Measurements from ENCODE around the gene ARHGEF28.

Gene ARHGEF28

GRCh38 chr5:73831066-73831465, 205.1 kb downstream of the ARHGEF28 start:
- Histone ChIP-seq H3K36me3 (ENCODE audit: insufficient read depth, low read depth, low read length) (no peaks in the 10 kb centered on the region), H3K4me3 (ENCODE audit: low read length) (no peak overlapping the region), H3K9ac (ENCODE audit: low read depth, low read length) (no peak overlapping the region), H3K4me1 (ENCODE audit: insufficient read depth, low read length) (peaks cover 6% of the 10 kb centered on the region; the same call in 1 of the 2 replicates), H3K27ac (ENCODE audit: low read length) (no peak overlapping the region), H3K27me3 (ENCODE audit: insufficient read depth, low read length) (no peaks in the 10 kb centered on the region), H3K9me3 (ENCODE audit: insufficient read depth, low read depth, low read length) (no peaks in the 10 kb centered on the region)

DNA sequence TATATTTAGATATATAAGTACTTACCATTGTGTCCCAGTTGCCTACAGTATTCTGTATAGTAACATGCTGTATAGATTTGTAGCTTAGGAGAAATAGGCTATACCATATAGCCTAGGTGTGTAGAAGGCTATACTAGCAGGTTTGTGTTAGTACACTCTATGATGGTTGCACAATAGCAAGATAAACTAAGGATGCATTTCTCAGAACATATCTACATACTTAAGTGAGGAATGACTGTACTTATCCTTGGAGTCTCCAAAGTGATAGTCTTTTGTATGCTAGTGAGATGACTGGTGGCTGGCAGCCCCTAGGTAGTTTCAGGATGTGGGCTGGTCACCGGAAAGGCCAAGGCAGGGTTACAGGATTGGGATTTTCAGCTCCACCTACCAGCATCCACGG, 208.7 kb downstream of the ARHGEF28 start:
- Histone ChIP-seq H3K9ac (ENCODE audit: low read depth, low read length) (no peak overlapping the region), H3K4me3 (ENCODE audit: low read length) (no peak overlapping the region), H3K36me3 (ENCODE audit: insufficient read depth, low read depth, low read length) (no peaks in the 10 kb centered on the region), H3K4me1 (ENCODE audit: insufficient read depth, low read length) (no peaks in the 10 kb centered on the region), H3K9me3 (ENCODE audit: insufficient read depth, low read depth, low read length) (no peaks in the 10 kb centered on the region), H3K27me3 (ENCODE audit: insufficient read depth, low read length) (no peaks in the 10 kb centered on the region), H3K27ac (ENCODE audit: low read length) (no peak overlapping the region)

DNA sequence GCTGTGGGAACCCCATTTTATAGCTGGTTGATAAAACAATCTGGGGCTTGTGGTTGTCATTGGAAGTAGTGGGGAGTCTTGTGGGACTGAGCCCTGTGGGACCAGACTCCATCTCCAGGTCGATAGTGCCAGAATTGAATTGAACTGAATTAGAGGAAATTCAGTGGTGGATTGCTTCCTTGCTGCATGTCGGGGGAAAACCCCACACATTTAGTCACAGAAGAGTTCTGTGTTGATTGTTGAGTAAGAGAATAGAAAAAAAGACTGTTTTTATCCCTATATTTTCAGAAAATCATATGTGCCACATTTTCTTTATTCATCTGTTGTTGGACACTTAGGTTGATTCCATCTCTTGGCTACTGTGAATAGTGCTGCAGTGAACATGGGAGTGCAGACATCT, 209.7 kb downstream of the ARHGEF28 start:
- no peaks in the 10 kb centered on the region for H3K9me3 ChIP-seq (ENCODE audit: insufficient read depth, low read depth, low read length)

DNA sequence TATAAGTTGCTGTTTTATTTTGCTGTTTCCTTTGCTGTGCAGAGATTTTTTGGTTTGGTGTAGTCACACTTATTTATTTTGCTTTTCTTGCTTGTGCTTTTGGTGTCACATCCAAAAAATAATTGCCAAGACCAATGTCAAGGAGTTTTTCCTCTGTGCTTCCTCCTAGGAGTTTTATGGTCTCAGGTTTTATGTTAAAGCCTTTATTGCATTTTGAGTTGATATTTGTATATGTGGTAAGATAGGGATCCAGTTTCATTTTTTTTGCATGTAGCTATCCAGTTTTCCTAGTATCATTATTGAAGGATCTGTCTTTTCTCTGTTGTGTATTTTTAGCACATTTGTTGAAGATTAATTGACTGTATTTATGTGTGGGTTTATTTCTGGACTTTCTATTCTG, 210.6 kb downstream of the ARHGEF28 start:
- H3K36me3 ChIP-seq (ENCODE audit: insufficient read depth, low read depth, low read length), result no peaks in the 10 kb centered on the region

More for the DNA sequence above, 209.7 kb downstream of the ARHGEF28 start:
- Histone ChIP-seq H3K27ac (ENCODE audit: low read length) (no peak overlapping the region), H3K27me3 (ENCODE audit: insufficient read depth, low read length) (no peaks in the 10 kb centered on the region), H3K36me3 (ENCODE audit: insufficient read depth, low read depth, low read length) (no peaks in the 10 kb centered on the region), H3K4me3 (ENCODE audit: low read length) (no peak overlapping the region), H3K4me1 (ENCODE audit: insufficient read depth, low read length) (no peaks in the 10 kb centered on the region), H3K9ac (ENCODE audit: low read depth, low read length) (no peak overlapping the region)

GRCh38 chr5:73838901-73839300, 212.9 kb downstream of the ARHGEF28 start:
- Histone ChIP-seq H3K4me1 (ENCODE audit: insufficient read depth, low read length) (no peaks in the 10 kb centered on the region), H3K9ac (ENCODE audit: low read depth, low read length) (no peak overlapping the region), H3K36me3 (ENCODE audit: insufficient read depth, low read depth, low read length) (no peaks in the 10 kb centered on the region), H3K27me3 (ENCODE audit: insufficient read depth, low read length) (no peaks in the 10 kb centered on the region), H3K9me3 (ENCODE audit: insufficient read depth, low read depth, low read length) (no peaks in the 10 kb centered on the region), H3K27ac (ENCODE audit: low read length) (no peak overlapping the region), H3K4me3 (ENCODE audit: low read length) (no peak overlapping the region)

More for the DNA sequence above, 210.6 kb downstream of the ARHGEF28 start:
- no peaks in the 10 kb centered on the region for H3K9me3 ChIP-seq (ENCODE audit: insufficient read depth, low read depth, low read length)
- no peak overlapping the region for H3K27ac ChIP-seq (ENCODE audit: low read length)
- H3K27me3 ChIP-seq (ENCODE audit: insufficient read depth, low read length), result no peaks in the 10 kb centered on the region
- H3K4me1 ChIP-seq (ENCODE audit: insufficient read depth, low read length), result no peaks in the 10 kb centered on the region
- H3K9ac ChIP-seq (ENCODE audit: low read depth, low read length), result no peak overlapping the region
- H3K4me3 ChIP-seq (ENCODE audit: low read length), result no peak overlapping the region

- H3K36me3 ChIP-seq (ENCODE audit: insufficient read depth, low read depth, low read length), result no peaks in the 10 kb centered on the region
- H3K4me1 ChIP-seq (ENCODE audit: insufficient read depth, low read length), result no peaks in the 10 kb centered on the region
- H3K27me3 ChIP-seq (ENCODE audit: insufficient read depth, low read length), result no peaks in the 10 kb centered on the region
- no peak overlapping the region for H3K27ac ChIP-seq (ENCODE audit: low read length)
- no peak overlapping the region for H3K9ac ChIP-seq (ENCODE audit: low read depth, low read length)
- no peaks in the 10 kb centered on the region for H3K9me3 ChIP-seq (ENCODE audit: insufficient read depth, low read depth, low read length)
- no peak overlapping the region for H3K4me3 ChIP-seq (ENCODE audit: low read length)
Observed at GRCh38 chr5:73841641-73842040, 215.6 kb downstream of the ARHGEF28 start.

DNA sequence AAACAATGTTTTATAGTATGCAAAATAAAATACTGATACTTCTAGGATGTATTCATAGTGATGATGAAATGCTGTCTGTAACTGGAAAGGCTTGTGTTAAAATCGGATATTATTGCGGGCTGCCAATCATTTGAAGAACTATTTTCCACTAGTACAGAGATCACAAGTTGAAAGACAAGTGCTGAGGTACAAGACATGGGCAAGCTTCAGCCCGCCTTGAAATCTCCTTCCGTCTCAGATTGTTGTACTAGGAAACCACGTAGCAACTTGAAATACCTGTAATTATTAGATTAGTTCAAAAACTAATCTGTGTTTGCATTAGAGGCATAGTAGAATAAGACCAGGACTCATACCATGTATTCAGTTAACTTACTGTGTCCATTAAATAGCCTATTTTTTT, 218.2 kb downstream of the ARHGEF28 start:
- H3K4me1 ChIP-seq (ENCODE audit: insufficient read depth, low read length), result no peaks in the 10 kb centered on the region
- H3K9me3 ChIP-seq (ENCODE audit: insufficient read depth, low read depth, low read length), result no peaks in the 10 kb centered on the region
- no peak overlapping the region for H3K4me3 ChIP-seq (ENCODE audit: low read length)
- H3K27ac ChIP-seq (ENCODE audit: low read length), result no peak overlapping the region
- H3K36me3 ChIP-seq (ENCODE audit: insufficient read depth, low read depth, low read length), result no peaks in the 10 kb centered on the region
- no peaks in the 10 kb centered on the region for H3K27me3 ChIP-seq (ENCODE audit: insufficient read depth, low read length)
- no peak overlapping the region for H3K9ac ChIP-seq (ENCODE audit: low read depth, low read length)

GRCh38 chr5:73851471-73852181, 225.6 kb downstream of the ARHGEF28 start:
- Histone ChIP-seq H3K4me1 (ENCODE audit: insufficient read depth, low read length) (peaks cover 20% of the 10 kb centered on the region), H3K36me3 (ENCODE audit: insufficient read depth, low read depth, low read length) (no peaks in the 10 kb centered on the region), H3K9me3 (ENCODE audit: insufficient read depth, low read depth, low read length) (no peaks in the 10 kb centered on the region), H3K9ac (ENCODE audit: low read depth, low read length) (no peak overlapping the region), H3K27ac (ENCODE audit: low read length) (no peak overlapping the region), H3K27me3 (ENCODE audit: insufficient read depth, low read length) (no peaks in the 10 kb centered on the region), H3K4me3 (ENCODE audit: low read length) (no peak overlapping the region)

DNA sequence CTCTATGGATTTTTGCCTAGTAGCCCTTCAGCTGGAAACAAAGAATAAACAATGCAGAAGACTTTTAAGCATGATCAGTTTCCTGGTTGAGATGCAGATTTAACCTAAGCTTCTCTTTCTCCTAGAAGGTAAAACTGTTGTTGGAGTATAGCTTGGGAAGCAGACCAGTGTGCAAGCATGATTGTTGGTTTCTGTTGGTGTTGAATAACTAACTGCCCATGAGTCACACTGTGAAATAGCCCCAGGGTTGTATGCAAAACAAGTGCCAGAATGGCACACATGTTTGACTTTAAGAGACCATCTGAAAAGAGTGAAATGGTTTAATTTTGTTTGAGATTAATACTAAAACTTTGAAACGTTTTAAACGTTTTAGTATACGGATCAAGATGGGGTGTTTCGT, 227.1 kb downstream of the ARHGEF28 start:
- Histone ChIP-seq H3K27ac (ENCODE audit: low read length) (no peak overlapping the region), H3K9ac (ENCODE audit: low read depth, low read length) (no peak overlapping the region), H3K27me3 (ENCODE audit: insufficient read depth, low read length) (no peaks in the 10 kb centered on the region), H3K36me3 (ENCODE audit: insufficient read depth, low read depth, low read length) (no peaks in the 10 kb centered on the region), H3K9me3 (ENCODE audit: insufficient read depth, low read depth, low read length) (no peaks in the 10 kb centered on the region), H3K4me1 (ENCODE audit: insufficient read depth, low read length) (peaks cover 20% of the 10 kb centered on the region), H3K4me3 (ENCODE audit: low read length) (no peak overlapping the region)

DNA sequence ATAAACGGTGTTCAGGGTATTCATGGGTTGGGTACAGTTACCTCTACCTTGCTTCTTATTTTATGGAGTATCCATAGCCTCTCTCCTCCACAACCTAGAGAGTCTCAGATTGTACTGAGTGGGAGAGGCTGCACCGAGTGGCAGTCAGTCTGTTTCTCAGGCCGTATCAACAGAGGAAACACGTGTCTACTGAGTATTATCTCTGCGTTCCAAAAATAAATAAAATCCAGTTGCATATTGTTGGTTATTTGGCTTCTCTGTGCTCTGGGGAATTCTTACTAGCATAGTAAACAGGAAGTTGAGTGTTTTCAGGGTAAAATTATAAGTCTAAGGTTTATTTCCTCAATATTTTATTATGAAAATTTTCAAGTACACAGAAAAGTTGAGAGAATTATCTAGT, 231.0 kb downstream of the ARHGEF28 start:
- Histone ChIP-seq H3K4me3 (ENCODE audit: low read length) (no peak overlapping the region), H3K36me3 (ENCODE audit: insufficient read depth, low read depth, low read length) (no peaks in the 10 kb centered on the region), H3K4me1 (ENCODE audit: insufficient read depth, low read length) (peaks cover 8% of the 10 kb centered on the region), H3K9ac (ENCODE audit: low read depth, low read length) (no peak overlapping the region), H3K9me3 (ENCODE audit: insufficient read depth, low read depth, low read length) (no peaks in the 10 kb centered on the region), H3K27me3 (ENCODE audit: insufficient read depth, low read length) (no peaks in the 10 kb centered on the region), H3K27ac (ENCODE audit: low read length) (no peak overlapping the region)

DNA sequence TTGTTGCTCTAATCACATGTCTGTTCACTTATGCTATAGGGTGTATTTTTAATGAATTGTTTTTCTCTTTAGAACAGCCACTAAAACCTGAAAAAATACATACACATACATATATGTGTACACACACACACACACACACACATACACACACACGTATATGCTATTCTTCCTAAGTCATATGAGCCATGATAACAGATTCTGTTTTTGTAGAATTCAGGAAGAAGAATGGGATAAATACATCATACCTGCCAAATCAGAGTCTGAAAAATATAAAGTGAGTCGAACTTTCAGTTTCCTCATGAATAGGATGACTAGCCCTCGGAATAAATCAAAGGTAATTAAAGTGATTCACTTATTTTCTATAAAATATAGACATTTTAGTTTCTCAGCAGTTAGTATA, 231.4 kb downstream of the ARHGEF28 start:
- H3K36me3 ChIP-seq (ENCODE audit: insufficient read depth, low read depth, low read length), result no peaks in the 10 kb centered on the region
- no peak overlapping the region for H3K27ac ChIP-seq (ENCODE audit: low read length)
- H3K9ac ChIP-seq (ENCODE audit: low read depth, low read length), result no peak overlapping the region
- H3K4me3 ChIP-seq (ENCODE audit: low read length), result no peak overlapping the region
- H3K27me3 ChIP-seq (ENCODE audit: insufficient read depth, low read length), result no peaks in the 10 kb centered on the region
- H3K9me3 ChIP-seq (ENCODE audit: insufficient read depth, low read depth, low read length), result no peaks in the 10 kb centered on the region
- H3K4me1 ChIP-seq (ENCODE audit: insufficient read depth, low read length), result peaks cover 8% of the 10 kb centered on the region

DNA sequence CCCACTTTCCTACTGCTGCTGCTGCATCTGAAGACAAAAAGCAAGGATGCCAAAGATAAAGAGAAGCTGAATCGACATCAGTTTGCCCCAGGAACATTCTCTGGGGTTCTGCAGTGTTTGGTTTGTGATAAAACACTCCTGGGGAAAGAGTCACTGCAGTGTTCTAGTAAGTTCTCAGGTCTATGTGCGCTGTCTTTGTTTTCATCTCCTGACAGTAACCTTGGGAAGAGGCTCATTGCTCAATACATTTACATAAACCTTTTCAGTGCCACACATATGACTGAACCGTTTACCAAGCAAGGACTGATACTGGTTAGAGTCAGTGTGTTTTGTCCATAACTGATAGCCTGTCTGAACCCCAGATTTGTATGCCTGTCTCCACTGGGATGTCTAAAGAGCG, 232.1 kb downstream of the ARHGEF28 start:
- H3K4me3 ChIP-seq (ENCODE audit: low read length), result no peak overlapping the region
- no peaks in the 10 kb centered on the region for H3K27me3 ChIP-seq (ENCODE audit: insufficient read depth, low read length)
- H3K27ac ChIP-seq (ENCODE audit: low read length), result no peak overlapping the region
- no peaks in the 10 kb centered on the region for H3K36me3 ChIP-seq (ENCODE audit: insufficient read depth, low read depth, low read length)
- H3K9me3 ChIP-seq (ENCODE audit: insufficient read depth, low read depth, low read length), result no peaks in the 10 kb centered on the region
- H3K9ac ChIP-seq (ENCODE audit: low read depth, low read length), result no peak overlapping the region
- H3K4me1 ChIP-seq (ENCODE audit: insufficient read depth, low read length), result peaks cover 3% of the 10 kb centered on the region; the same call in 1 of the 2 replicates
